Subcutaneous adipose tissue (tissue), 4 donors: ENCODE results near the gene KANSL1. TPM values are rescaled to one million over a fixed set of nuclear protein-coding genes. Genes with fewer than 3 reads are reported as not detected.

Experiments used
- total RNA-seq, 4 donors: library from RNA; depleted of rRNA; stranded (reverse); fragments of >200 nt; gene quantifications; one replicate each; pipeline ENCODE4 v1.1.0, GENCODE V29; 2016
- TF ChIP-seq, protein P1 (sequence below): fragments of 450-650 bp; IDR thresholded peaks from one replicate; pipeline ENCODE4 v1.5.1; 2016; ENCODE audit warnings: low read depth, mild to moderate bottlenecking, control low read depth, antibody characterized with exemption, moderate library complexity

The KANSL1 gene
- total RNA-seq, 4 donors from 2014 or later = 71.1 to 128 (median 74.8) TPM

DNA sequence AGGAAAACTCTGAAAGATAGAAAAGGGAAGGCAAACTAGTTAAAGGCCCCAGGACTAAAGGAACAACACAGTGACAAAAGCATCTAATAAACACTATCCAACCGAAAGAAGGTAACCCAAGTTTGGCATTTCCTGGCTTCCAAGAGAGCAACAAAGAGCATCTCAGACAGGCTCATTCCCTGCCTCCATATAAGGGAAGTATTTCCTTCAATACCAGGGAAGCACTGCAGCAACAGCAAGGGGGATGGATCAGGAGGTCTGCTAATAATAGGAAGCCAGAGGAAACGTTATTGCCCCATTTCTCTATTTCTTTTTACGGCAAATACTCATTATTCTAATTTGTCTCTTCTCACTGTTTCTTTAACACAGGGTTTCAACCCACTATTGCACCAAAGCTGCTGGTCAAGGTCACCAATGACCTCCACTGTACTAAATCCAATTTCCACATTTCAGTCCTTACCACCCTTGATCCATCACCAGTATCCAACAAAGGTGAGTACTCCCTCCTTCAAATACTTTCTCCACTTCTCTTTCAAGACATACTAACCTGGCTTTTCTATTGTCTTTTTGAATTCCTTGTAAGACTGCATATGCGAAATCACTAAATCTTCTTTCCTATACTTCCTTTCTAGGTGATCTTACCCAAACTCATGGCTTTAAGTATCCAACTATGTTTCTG, 86.1 kb downstream of the KANSL1 start:
- TF ChIP-seq, protein P1, sequence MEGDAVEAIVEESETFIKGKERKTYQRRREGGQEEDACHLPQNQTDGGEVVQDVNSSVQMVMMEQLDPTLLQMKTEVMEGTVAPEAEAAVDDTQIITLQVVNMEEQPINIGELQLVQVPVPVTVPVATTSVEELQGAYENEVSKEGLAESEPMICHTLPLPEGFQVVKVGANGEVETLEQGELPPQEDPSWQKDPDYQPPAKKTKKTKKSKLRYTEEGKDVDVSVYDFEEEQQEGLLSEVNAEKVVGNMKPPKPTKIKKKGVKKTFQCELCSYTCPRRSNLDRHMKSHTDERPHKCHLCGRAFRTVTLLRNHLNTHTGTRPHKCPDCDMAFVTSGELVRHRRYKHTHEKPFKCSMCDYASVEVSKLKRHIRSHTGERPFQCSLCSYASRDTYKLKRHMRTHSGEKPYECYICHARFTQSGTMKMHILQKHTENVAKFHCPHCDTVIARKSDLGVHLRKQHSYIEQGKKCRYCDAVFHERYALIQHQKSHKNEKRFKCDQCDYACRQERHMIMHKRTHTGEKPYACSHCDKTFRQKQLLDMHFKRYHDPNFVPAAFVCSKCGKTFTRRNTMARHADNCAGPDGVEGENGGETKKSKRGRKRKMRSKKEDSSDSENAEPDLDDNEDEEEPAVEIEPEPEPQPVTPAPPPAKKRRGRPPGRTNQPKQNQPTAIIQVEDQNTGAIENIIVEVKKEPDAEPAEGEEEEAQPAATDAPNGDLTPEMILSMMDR = no peak

DNA sequence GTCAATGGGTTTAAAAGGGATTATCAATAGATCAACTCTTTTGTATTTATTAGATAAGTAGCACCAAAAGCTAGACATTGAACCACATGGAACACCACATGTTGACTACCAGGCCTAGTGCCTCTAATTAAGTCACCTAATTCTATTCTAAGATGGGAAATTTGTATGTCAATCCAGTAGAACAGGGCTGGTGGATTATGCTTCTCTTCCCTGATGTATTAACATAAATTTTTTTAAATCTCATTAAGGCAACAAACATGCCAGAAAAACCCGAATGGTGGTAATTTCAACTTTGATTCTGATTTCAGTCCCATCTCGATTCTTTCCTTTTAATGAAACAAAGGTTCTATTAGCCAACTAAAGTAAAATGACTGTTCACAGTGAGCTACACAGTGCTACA, 92.6 kb downstream of the KANSL1 start:
- TF ChIP-seq, protein P1 = no peak

DNA sequence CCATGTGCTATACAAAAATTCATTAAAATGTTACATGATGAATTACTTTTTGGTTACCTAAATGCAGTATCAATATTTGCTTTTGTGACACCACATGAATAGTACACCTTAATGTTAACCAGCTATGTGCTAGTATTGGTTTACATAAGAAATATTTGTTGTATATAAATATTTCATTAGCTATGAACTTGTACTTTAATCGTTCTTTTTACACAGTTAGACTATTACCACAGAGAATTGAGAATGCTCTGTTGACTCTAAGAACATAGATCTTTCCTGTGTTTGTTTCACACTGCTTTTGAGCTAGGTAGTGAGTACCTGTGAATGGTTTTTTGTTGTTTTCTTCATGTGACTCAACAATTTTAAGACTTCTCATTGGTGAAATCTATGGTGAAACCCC, 93.4 kb downstream of the KANSL1 start:
- TF ChIP-seq, protein P1 = no peak

DNA sequence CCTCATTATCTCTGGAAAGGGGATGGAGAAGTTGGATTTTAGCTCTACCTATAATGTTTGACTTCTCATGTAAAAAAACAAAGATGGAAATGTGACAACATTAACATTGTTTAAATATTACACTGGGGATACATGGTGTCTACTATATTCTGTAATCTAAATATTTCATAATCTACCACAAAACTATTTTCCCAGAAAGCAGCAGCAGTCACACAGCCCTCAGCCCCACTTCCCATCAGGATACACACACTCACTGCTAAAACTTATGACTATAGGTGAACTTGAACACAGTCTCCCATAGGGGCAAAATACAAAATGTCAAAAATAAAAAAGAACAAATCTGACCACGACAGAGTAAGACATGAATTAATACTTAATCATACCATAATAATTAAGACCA, 95.7 kb downstream of the KANSL1 start:
- TF ChIP-seq, protein P1 = no peak

DNA sequence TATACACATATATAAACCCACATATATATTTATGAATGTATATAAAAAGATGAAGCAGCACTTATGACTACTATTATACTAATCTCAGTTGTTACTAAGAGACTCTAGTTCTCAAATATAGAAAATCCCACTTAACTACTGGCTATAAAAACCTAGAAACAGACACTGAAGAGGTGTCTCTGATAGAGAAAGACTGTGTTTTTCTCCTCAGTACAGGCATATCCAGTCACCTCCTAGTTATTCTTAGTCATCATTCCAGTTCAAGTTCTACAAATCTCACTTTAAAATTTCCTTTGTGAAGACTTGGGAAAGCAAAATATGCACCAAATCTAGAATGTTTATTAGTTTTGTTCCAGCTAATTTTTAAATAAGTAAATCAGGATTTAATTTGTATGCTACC, 100.2 kb downstream of the KANSL1 start:
- TF ChIP-seq, protein P1 = no peak

DNA sequence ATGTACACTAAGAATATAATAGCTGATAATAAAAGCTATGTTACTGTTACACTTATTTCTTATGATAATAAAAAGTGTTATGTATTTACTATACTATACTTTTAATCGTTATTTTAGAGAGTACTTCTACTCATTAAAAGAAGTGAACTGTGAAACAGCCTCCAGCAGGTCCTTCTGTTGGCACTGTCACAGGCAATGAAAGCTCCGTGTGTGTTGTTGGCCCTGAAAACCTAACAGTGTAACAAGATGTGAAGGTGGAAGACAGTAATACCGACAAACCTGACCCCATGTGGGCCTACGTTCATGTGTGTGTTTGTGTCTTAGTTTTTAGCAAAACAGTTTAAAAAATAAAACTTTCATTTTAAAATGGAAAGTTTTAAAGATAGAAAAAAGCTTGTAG, 102.4 kb downstream of the KANSL1 start:
- TF ChIP-seq, protein P1 = no peak

DNA sequence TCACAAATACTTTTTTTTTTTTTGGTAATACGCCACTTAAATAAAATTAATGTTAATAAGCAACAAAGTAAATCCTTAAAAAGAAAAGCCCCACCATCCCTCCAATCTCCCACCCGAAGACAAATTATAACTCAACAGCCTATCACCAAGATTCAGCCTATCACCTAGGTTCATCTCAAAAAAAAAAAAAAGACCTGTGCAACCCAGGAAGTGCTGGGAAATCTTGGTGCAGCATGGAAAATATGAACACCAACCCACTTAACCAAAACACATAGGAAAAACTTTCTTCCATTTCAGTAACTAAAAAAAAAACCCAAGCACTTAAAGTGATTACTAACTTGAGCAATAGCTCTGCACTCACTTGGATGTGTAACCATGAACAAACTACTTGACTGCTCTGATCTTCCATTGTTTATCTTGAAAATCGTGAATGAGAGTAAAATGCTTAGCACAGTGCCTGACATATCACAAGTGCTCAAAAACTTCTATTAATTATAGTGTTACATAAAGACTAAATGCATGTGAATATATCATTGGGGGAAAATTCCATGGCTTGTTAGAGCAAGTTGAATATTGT, 103.8 kb downstream of the KANSL1 start:
- TF ChIP-seq, protein P1 = no peak
